Natural killer cell (primary cell): ENCODE data around the gene RFT1. TPM values are rescaled to one million over a fixed set of nuclear protein-coding genes. Genes with fewer than 3 reads are reported as not detected.

ENCODE experiments used
- ATAC-seq, 3 donors: fragments of 150-1000 bp in 2 of 3; fragments of 200-7000 bp in 1 of 3; cut with Tn5 transposase; 1 replicate in 1 of 3; 2 replicates in 2 of 3; pipeline ENCODE4 v1.10.0; 2021; ENCODE audit warnings: mild to moderate bottlenecking in 2 of 3, moderate library complexity in 2 of 3
- DNase-seq, 2 donors: peaks; one replicate each; pipeline versions ENCODE4 v3.0.0 to v3.0.0-alpha.2; 2013 to 2021; ENCODE audit warnings: mixed read lengths in 1 of 2
- H3K27ac ChIP-seq: one replicate; pipeline ENCODE4 v1.5.1; 2013; ENCODE audit warnings: mild to moderate bottlenecking, low read length
- H3K27me3 ChIP-seq: one replicate; pipeline ENCODE4 v1.6.1; 2013; ENCODE audit warnings: low read length; ENCODE audit not compliant: control insufficient read depth, insufficient read depth
- H3K36me3 ChIP-seq: one replicate; pipeline ENCODE4 v1.6.1; 2013; ENCODE audit warnings: low read length; ENCODE audit not compliant: control insufficient read depth, insufficient read depth
- H3K4me1 ChIP-seq: one replicate; pipeline ENCODE4 v1.6.1; 2013; ENCODE audit warnings: low read length; ENCODE audit not compliant: control insufficient read depth, insufficient read depth
- H3K4me3 ChIP-seq: one replicate; pipeline ENCODE4 v1.5.1; 2013; ENCODE audit warnings: low read length
- H3K9me3 ChIP-seq: one replicate; pipeline ENCODE4 v1.6.1; 2013; ENCODE audit warnings: low read length; ENCODE audit not compliant: control insufficient read depth, insufficient read depth
- H3K27ac Mint-ChIP-seq, 2 donors: one replicate each; pipeline ENCODE4 v1.8.0; 2022; ENCODE audit warnings: mild to moderate bottlenecking in 2 of 2, mixed read lengths in 2 of 2, moderate library complexity in 1 of 2
- H3K27me3 Mint-ChIP-seq, 2 donors: one replicate each; pipeline ENCODE4 v1.8.0; 2022; ENCODE audit warnings: low read depth in 2 of 2, mixed read lengths in 2 of 2
- H3K36me3 Mint-ChIP-seq: one replicate; pipeline ENCODE4 v1.8.0; 2022; ENCODE audit warnings: mixed read lengths
- H3K4me1 Mint-ChIP-seq, 2 donors: one replicate each; pipeline ENCODE4 v1.8.0; 2022; ENCODE audit warnings: mixed read lengths in 2 of 2
- H3K4me3 Mint-ChIP-seq: one replicate; pipeline ENCODE4 v1.8.0; 2022; ENCODE audit warnings: mild to moderate bottlenecking, moderate library complexity, mixed read lengths
- H3K9me3 Mint-ChIP-seq, 2 donors: one replicate each; pipeline ENCODE4 v1.8.0; 2022; ENCODE audit warnings: mixed read lengths in 2 of 2
- CTCF ChIP-seq: fragments of 200-600 bp; IDR thresholded peaks from one replicate; pipeline ENCODE4 v1.8.0; 2022; ENCODE audit warnings: antibody characterized with exemption
- WGBS: methylation state at CpG from one replicate; pipeline ENCODE4 v1.1.7; 2013; ENCODE audit warnings: missing lambda C conversion rate; ENCODE audit not compliant: insufficient coverage; 5-methylcytosine and 5-hydroxymethylcytosine counted together
- intact Hi-C: fragments of 100-400 bp; cut with micrococcal nuclease; formaldehyde crosslinking; loops from one replicate; pipeline ENCODE4 v1.14.2; 2022
- total RNA-seq, 4 donors: library from RNA; stranded (reverse); fragments of 120-200 nt in 1 of 4; gene quantifications; one replicate each; pipeline versions ENCODE4 v1.2.3 to v1.2.4, GENCODE V29; 2013 to 2022

The RFT1 gene
- total RNA-seq, 3 donors from 2014 or later (not counting 1 experiment from before 2014, with no cell fraction given) = 13.3 to 17.2 (median 14.1) TPM

- Histone ChIP-seq H3K27ac (no peak overlapping the region), H3K4me3 (no peak overlapping the region), H3K9me3 (no peaks in the 10 kb centered on the region), H3K27me3 (no peaks in the 10 kb centered on the region), H3K36me3 (peaks cover 20% of the 10 kb centered on the region), H3K4me1 (peaks cover 10% of the 10 kb centered on the region)
- Mint-ChIP-seq H3K27ac (no peak overlapping the region), H3K9me3 (no peaks in the 10 kb centered on the region), H3K4me1 (no peaks in the 10 kb centered on the region), H3K36me3 (no peaks in the 10 kb centered on the region), H3K27me3 (no peaks in the 10 kb centered on the region), H3K4me3 (no peak overlapping the region)
- 93% methylated on average over 3 of the region's 3 CpGs for WGBS
- TF ChIP-seq CTCF = no peak
- no peak for ATAC-seq
- intact Hi-C loops = loop anchor here (5.0 kb wide), 1 partner anchor 595 kb away; no protein-coding TSS in a partner anchor
- DNase-seq = no peak
Measured at GRCh38 chr3:53111822-53112221, 18.4 kb downstream of the RFT1 start.

GRCh38 chr3:53109891-53110771, 20.1 kb downstream of the RFT1 start:
- intact Hi-C loops = loop anchor here (5.0 kb wide), 1 partner anchor 597 kb away; no protein-coding TSS in a partner anchor
- peak in 2 of 3 donors; percentile 40 to 50 for ATAC-seq
- no peaks in the 10 kb centered on the region for H3K27me3 Mint-ChIP-seq
- no peak overlapping the region for H3K4me3 ChIP-seq
- TF ChIP-seq CTCF = no peak
- H3K27me3 ChIP-seq = no peaks in the 10 kb centered on the region
- DNase-seq = peak in 1 of 2 donors; percentile 51
- no peaks in the 10 kb centered on the region for H3K9me3 Mint-ChIP-seq
- H3K36me3 ChIP-seq = peaks cover 26% of the 10 kb centered on the region
- peaks cover 6% of the 10 kb centered on the region for H3K36me3 Mint-ChIP-seq
- 70% methylated on average over 7 of the region's 12 CpGs for WGBS
- no peaks in the 10 kb centered on the region for H3K4me1 Mint-ChIP-seq
- H3K27ac Mint-ChIP-seq = no peak overlapping the region
- peaks cover 10% of the 10 kb centered on the region for H3K4me1 ChIP-seq
- no peak overlapping the region for H3K27ac ChIP-seq
- H3K4me3 Mint-ChIP-seq = no peak overlapping the region
- H3K9me3 ChIP-seq = no peaks in the 10 kb centered on the region

DNA sequence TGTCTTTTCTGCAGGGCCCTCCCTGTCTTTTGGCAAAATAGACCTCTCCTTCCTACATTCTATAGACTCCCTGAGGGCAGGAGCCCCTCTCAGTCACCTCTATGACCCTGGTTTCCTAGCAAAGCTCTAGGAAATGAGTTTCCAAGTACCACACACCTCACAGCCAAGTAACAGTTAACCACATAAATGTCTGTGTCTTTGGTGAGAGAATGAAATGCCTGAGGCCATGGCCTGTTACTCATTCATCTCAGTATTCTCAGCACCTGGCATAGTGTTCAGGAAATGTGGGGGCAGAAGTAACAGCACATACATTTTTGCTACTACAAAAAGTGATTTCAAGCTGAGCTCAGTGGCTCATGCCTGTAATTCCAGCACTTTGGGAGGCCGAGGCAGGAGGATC, 21.0 kb downstream of the RFT1 start:
- Histone ChIP-seq H3K27ac (no peak overlapping the region), H3K27me3 (no peaks in the 10 kb centered on the region), H3K9me3 (no peaks in the 10 kb centered on the region), H3K4me1 (peaks cover 3% of the 10 kb centered on the region), H3K4me3 (no peak overlapping the region), H3K36me3 (peaks cover 33% of the 10 kb centered on the region)
- H3K9me3 Mint-ChIP-seq = no peaks in the 10 kb centered on the region
- 93% methylated on average over 1 of the region's 1 CpG for WGBS
- peaks cover 6% of the 10 kb centered on the region for H3K36me3 Mint-ChIP-seq
- TF ChIP-seq CTCF = no peak
- no peaks in the 10 kb centered on the region for H3K4me1 Mint-ChIP-seq
- ATAC-seq (no peak), DNase-seq (no peak)
- no peak overlapping the region for H3K27ac Mint-ChIP-seq
- H3K4me3 Mint-ChIP-seq = no peak overlapping the region
- intact Hi-C loops = no loop called here
- no peaks in the 10 kb centered on the region for H3K27me3 Mint-ChIP-seq
